ENCODE data around the gene OTUB2. TPM values are rescaled to one million over a fixed set of nuclear protein-coding genes. Genes with fewer than 3 reads are reported as not detected.

OTUB2 gene
- total RNA-seq, 1 experiment from 2014 or later, result 22.2 TPM

DNA sequence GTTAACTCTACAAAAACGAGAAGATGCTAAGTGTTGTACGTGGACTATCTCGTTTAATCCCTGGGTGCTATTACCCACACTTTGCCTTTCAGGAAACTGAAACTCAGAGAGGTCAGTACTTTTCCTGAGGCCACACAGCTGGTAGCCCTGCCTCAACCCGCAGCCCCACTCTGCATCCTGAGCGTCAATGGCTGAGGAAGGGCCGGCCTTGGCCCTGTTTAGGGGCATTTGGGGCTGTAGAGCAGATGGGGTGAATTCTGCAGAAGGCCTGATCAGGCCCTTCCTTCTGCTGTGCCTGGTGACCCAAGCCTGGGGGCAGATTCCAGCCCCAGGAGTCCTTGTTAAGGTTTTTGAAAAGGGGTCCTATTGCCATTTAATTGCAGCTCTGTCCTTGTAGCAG lies 32.8 kb upstream of the OTUB2 start:
- H3K9me3 Mint-ChIP-seq (ENCODE audit: low read depth, unreplicated experiment), result no peaks in the 10 kb centered on the region
- intact Hi-C loops (cut with micrococcal nuclease; ENCODE audit: unreplicated experiment), result no loop called here
- BruUV-seq (replicated peaks), result no TSS peak
- CTCF ChIA-PET, result no interaction called here
- H3K36me3 Mint-ChIP-seq (ENCODE audit: insufficient read depth, unreplicated experiment), result peaks cover 5% of the 10 kb centered on the region
- TF ChIP-seq, protein P1, sequence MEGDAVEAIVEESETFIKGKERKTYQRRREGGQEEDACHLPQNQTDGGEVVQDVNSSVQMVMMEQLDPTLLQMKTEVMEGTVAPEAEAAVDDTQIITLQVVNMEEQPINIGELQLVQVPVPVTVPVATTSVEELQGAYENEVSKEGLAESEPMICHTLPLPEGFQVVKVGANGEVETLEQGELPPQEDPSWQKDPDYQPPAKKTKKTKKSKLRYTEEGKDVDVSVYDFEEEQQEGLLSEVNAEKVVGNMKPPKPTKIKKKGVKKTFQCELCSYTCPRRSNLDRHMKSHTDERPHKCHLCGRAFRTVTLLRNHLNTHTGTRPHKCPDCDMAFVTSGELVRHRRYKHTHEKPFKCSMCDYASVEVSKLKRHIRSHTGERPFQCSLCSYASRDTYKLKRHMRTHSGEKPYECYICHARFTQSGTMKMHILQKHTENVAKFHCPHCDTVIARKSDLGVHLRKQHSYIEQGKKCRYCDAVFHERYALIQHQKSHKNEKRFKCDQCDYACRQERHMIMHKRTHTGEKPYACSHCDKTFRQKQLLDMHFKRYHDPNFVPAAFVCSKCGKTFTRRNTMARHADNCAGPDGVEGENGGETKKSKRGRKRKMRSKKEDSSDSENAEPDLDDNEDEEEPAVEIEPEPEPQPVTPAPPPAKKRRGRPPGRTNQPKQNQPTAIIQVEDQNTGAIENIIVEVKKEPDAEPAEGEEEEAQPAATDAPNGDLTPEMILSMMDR (IDR thresholded peaks at IDR 0.05; ENCODE audit: unreplicated experiment), result no peak
- no peak for DNase-seq
- peaks cover 20% of the 10 kb centered on the region for H3K4me1 Mint-ChIP-seq (ENCODE audit: low read depth, unreplicated experiment)
- peaks cover 9% of the 10 kb centered on the region for H3K27me3 Mint-ChIP-seq (ENCODE audit: unreplicated experiment)
- H3K27ac Mint-ChIP-seq (ENCODE audit: unreplicated experiment), result no peak overlapping the region
- H3K4me3 Mint-ChIP-seq (ENCODE audit: low read depth, unreplicated experiment), result no peak overlapping the region

DNA sequence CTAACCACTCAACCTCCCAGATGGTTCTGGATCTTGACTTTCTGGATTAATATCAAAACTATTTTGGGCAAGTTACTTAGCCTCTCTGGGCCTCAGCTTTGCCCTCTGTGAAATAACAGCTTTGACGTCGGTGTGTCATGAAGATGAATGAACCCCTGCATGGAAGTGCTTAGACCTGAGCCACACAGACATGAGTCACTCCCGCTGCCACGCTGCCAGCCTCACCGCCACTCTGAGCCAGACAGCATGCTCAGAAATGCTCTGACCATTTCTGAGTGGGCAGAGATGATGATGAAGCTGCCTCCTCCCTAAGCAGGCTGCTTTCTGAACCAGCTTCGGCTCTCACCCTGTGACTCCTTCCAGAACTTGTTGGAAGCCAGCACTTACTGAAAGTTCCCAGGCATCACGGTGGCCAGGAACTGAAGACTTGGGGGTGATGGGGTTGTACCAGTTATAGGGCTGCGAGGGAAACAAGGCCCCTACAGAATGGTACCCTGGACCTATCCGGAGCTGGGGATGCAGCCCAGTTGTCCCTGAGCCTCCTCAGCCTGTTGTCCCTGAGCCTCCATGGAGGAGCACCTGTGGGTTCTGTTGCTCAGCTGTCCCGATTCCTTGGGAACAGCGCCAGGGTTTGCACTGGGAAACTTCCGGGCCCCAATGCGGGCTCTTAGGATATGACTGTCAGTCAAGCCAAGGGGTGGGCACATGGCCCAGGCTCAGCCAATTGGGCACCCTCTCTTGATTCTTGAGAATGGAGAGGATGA lies 31.0 kb upstream of the OTUB2 start:
- Mint-ChIP-seq H3K4me3 (ENCODE audit: low read depth, unreplicated experiment) (no peak overlapping the region), H3K27me3 (ENCODE audit: unreplicated experiment) (peaks cover 9% of the 10 kb centered on the region), H3K36me3 (ENCODE audit: insufficient read depth, unreplicated experiment) (peaks cover 5% of the 10 kb centered on the region), H3K27ac (ENCODE audit: unreplicated experiment) (no peak overlapping the region), H3K9me3 (ENCODE audit: low read depth, unreplicated experiment) (no peaks in the 10 kb centered on the region), H3K4me1 (ENCODE audit: low read depth, unreplicated experiment) (peaks cover 20% of the 10 kb centered on the region)
- DNase-seq, result peak; percentile 61
- TF ChIP-seq, protein P1 (IDR thresholded peaks at IDR 0.05; ENCODE audit: unreplicated experiment), result no peak
- BruUV-seq (replicated peaks), result no TSS peak
- intact Hi-C loops (cut with micrococcal nuclease; ENCODE audit: unreplicated experiment), result no loop called here
- CTCF ChIA-PET, result interaction anchor here (0.7 to 1.1 kb wide), 2 partner anchors 30 to 55 kb away, joined by 3 to 5 read pairs; no protein-coding TSS in a partner anchor

DNA sequence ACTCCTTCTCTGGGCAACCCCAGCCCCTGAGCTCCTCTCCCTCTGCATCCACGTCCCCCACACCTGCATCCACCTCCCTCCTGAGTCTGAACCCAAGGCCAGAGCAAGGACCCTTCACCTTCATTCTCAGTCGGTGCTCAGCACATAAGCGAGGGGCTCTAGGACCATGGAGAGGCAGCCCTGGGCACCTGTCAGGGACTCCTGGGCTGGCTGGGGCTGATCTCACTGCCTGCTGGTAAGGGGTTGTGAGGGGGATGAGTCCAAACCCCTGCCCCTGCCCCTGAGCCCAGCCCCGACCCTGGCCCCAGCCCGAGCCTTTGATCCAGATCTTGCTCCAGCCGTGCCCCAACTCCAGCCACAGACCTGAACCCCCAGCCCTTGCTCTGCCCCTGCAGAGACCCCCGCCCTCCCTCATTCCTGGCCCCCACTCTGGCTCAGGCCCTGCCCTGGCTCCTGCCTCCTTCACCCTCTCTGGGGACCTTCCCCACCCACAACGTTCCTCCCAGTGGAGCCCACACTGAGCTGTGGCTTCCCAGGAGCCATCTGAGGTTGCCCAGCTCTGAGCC lies 29.9 kb upstream of the OTUB2 start:
- Mint-ChIP-seq H3K27me3 (ENCODE audit: unreplicated experiment) (peaks cover 9% of the 10 kb centered on the region), H3K36me3 (ENCODE audit: insufficient read depth, unreplicated experiment) (peaks cover 5% of the 10 kb centered on the region)
- intact Hi-C loops (cut with micrococcal nuclease; ENCODE audit: unreplicated experiment), result no loop called here

DNA sequence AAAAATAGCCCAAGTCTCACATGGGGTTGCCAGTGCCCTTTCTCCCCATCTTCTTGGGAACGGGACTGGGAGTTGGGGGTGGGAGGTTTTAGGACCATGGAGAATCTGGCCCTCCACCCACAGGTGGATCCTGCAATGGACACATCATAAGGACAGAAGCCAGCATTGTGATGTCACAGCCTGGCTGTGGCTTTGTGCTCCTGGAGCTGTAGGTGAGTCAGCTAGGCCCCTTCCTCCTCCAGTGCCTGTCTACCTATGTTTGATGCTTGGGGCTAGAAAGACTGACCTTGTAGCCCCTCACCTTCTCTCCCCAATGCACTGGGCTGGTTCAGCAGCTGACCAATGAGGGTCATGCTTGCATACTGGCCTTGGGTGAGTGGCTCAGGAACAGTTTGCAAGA lies 29.1 kb upstream of the OTUB2 start, which contains the start of gene CCDC197:
Gene CCDC197 (plus strand): TSS at position 220 of the 400 bp plus-strand sequence. CDS start 831 bp downstream, outside the sequence.
- no TSS peak for BruUV-seq (replicated peaks)
- peaks cover 7% of the 10 kb centered on the region for H3K36me3 Mint-ChIP-seq (ENCODE audit: insufficient read depth, unreplicated experiment)
- no peak within 1 kb of the TSS for H3K27ac Mint-ChIP-seq (ENCODE audit: unreplicated experiment)
- H3K9me3 Mint-ChIP-seq (ENCODE audit: low read depth, unreplicated experiment), result no peaks in the 10 kb centered on the region
- CTCF ChIA-PET, result interaction anchor here (1.4 to 1.8 kb wide), 3 partner anchors 31 to 57 kb away, joined by 3 to 14 read pairs (median 5); no protein-coding TSS in a partner anchor
- intact Hi-C loops (cut with micrococcal nuclease; ENCODE audit: unreplicated experiment), result no loop called here
- H3K27me3 Mint-ChIP-seq (ENCODE audit: unreplicated experiment), result peaks cover 1% of the 10 kb centered on the region
- H3K4me1 Mint-ChIP-seq (ENCODE audit: low read depth, unreplicated experiment), result peaks cover 24% of the 10 kb centered on the region
- H3K4me3 Mint-ChIP-seq (ENCODE audit: low read depth, unreplicated experiment), result no peak within 1 kb of the TSS
- peak; percentile 19 for DNase-seq
- TF ChIP-seq, protein P1 (IDR thresholded peaks at IDR 0.05; ENCODE audit: unreplicated experiment), result no peak

More for the DNA sequence above, 29.9 kb upstream of the OTUB2 start:
- DNase-seq, result no peak
- Mint-ChIP-seq H3K4me3 (ENCODE audit: low read depth, unreplicated experiment) (no peak overlapping the region), H3K4me1 (ENCODE audit: low read depth, unreplicated experiment) (peaks cover 20% of the 10 kb centered on the region), H3K9me3 (ENCODE audit: low read depth, unreplicated experiment) (no peaks in the 10 kb centered on the region), H3K27ac (ENCODE audit: unreplicated experiment) (no peak overlapping the region)
- CTCF ChIA-PET, result interaction anchor here (0.7 to 1.4 kb wide), 2 partner anchors 37 to 50 kb away, joined by 3 read pairs; no protein-coding TSS in a partner anchor
- BruUV-seq (replicated peaks), result no TSS peak
- TF ChIP-seq, protein P1 (IDR thresholded peaks at IDR 0.05; ENCODE audit: unreplicated experiment), result no peak

All from Calu3 (cell line).